HG03460 (cell line): ENCODE measurements around the gene NRXN3.

Experiments used
- ATAC-seq: cut with Tn5 transposase; IDR thresholded peaks from one replicate; pipeline ENCODE4 v1.9.1; 2021; ENCODE audit not compliant: unreplicated experiment

Gene NRXN3

DNA sequence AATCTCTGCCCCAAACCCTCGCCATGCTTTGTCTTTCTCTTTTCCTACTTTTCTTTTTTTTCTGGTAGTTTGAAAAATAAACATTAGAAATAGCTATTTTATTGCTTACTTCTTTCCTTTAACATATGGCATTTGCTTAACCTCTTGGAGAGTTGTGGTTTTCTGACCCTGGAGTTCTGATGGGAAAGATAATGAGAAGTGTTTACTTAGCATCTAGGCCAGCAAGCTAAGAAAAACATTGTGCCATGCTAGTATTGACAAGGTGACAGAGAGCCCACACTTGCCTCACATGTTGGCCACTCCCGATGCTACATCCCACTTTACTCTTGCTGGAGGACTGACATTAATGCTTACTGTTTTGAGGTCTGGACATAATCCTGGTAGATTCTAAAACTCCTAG, 1154.9 kb downstream of the NRXN3 start:
- no peak for ATAC-seq

GRCh38 chr14:79325557-79325956, 1155.4 kb downstream of the NRXN3 start:
- ATAC-seq = no peak

GRCh38 chr14:79328863-79329262, 1158.7 kb downstream of the NRXN3 start:
- ATAC-seq = no peak

GRCh38 chr14:79331830-79332229, 1161.7 kb downstream of the NRXN3 start:
- ATAC-seq = no peak

- no peak for ATAC-seq
Measured at GRCh38 chr14:79332504-79333197, 1162.5 kb downstream of the NRXN3 start.

GRCh38 chr14:79333198-79333546, 1163.0 kb downstream of the NRXN3 start:
- no peak for ATAC-seq

DNA sequence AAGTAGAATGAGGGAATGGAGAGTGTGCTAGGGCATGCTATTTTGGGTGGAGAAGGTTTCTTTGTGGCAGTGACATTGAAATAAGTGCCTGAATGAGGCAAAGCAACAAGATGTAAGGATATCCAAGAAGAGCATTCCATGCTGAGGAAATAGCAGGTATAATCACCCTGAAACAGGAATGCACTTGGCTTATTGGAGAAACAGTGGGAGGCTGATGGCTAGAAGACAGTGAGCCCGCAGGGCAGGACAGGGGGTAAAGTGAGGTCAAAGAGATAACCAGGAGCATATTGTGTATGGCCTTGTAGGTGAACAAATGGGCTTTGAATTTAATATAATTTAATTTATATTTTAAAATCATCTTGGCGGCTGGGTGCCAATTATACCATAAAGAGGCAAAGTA, 1164.1 kb downstream of the NRXN3 start:
- ATAC-seq = no peak

DNA sequence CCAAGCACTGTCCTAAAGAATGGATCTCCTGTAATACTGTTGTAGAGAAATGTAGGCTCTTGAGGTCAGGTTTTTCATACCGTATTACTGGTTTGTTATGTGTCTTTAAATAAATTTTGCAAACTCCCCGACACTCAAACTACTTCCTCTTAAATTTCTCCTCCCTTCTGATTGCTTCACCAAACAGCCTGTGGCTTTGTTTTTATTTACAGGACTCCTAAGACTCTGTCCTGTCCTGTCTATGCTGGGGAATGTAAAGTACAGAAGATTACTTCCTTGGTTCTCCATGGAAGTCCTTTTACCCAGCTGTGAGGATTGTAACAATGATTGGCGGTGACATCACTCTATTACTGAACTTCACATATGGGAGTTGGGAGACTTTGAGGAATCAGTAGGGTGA, 1167.6 kb downstream of the NRXN3 start:
- no peak for ATAC-seq

DNA sequence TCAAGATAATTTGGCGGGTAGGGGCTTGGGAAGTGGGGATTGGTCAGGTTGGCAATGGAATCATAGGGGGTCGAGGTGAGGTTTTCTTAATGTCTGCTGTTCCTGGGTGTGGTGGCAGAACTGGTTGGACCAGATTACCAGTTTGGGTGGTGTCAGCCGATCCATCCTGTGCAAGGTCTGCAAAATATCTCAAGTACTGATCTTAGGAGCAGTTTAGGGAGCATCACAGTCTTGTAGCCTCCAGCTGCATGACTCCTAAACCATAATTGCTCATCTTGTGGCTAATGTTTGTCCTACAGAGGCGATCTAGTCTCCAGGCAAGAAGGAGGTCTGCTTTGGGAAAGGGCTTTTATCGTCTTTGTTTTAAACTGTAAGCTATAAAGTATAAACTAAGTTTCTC, 1172.8 kb downstream of the NRXN3 start:
- ATAC-seq = no peak

- ATAC-seq = no peak
Measured at GRCh38 chr14:79351011-79351410, 1180.8 kb downstream of the NRXN3 start.

GRCh38 chr14:79352076-79352630, 1182.0 kb downstream of the NRXN3 start:
- ATAC-seq = no peak

DNA sequence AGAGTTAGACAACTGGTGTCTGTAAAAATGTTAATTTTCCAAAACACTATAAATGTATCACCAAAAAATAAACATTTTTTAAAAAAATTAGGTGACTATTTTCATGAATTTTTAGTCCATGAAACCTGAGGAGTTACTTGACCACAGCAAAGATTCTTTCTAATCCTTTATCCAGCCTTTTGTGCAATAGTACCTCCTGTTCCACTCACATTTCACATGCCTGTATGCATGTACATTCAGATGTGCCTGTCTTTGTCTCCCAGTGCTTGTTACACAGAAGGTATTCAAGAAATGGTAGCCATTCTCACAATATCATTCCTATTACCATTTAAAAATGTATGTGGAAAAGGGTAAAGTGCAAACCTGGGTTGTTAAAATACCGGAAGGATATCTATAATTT, 1184.2 kb downstream of the NRXN3 start:
- ATAC-seq = no peak

DNA sequence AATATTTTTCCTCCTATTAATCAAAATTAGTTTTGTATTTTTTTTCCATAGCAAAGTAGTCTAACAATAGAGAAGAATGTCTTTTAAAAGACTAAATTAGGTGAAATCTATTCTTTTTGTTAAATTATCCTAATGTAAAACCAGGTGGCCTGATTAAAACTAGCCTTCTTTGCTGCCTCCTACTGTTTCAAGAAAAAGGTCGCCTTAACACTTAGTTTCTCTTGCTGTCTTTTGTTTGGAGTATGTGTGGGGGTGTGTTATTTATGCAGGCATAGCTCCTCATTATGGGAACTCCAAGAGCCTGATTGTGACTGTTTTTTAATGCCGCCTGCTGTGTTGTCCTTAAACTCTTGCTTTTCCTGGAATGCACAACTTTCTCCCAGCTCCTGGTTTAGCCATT, 1185.9 kb downstream of the NRXN3 start:
- ATAC-seq = no peak

DNA sequence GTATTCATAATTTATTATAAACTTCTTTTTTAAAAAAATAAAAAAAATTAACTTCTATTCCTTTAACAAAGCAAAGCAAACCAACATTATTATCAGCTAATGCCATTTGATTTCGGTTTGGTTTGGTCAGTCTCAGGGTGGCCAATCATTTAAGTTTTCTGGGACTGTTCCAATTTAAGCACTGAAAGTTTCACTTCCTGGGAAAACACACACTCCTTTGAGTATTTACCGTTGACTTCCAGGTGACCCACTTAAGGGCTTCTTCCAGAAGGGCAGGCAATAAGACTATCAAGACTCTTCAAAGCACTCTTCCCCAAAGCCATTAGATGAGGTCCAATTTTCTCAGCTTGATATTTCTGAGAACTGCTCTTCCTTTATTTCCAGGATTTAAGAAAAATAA, 1187.1 kb downstream of the NRXN3 start:
- no peak for ATAC-seq

DNA sequence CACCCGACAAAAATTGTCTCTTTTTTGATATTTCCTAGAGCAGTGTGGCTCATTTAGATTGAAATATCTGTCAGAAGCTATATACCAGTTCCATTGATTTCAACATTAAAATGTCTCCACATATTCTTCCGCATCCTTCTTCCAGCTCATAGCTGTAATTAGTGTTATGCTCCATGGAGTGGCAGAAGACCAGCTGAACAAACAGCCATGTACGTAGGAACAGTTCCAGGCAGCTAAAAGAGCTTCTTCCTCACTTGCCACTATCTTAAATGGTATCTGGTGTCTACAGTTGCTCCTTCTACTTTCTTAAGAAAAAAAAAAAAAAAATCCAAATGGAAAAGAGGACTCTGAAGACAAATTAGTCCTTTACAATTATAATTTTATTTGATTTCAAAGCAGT, 1193.1 kb downstream of the NRXN3 start:
- no peak for ATAC-seq

GRCh38 chr14:79369359-79370332, 1199.5 kb downstream of the NRXN3 start:
- no peak for ATAC-seq

- no peak for ATAC-seq
Measured at GRCh38 chr14:79370969-79371368, 1200.8 kb downstream of the NRXN3 start.

GRCh38 chr14:79373451-79373850, 1203.3 kb downstream of the NRXN3 start:
- no peak for ATAC-seq

DNA sequence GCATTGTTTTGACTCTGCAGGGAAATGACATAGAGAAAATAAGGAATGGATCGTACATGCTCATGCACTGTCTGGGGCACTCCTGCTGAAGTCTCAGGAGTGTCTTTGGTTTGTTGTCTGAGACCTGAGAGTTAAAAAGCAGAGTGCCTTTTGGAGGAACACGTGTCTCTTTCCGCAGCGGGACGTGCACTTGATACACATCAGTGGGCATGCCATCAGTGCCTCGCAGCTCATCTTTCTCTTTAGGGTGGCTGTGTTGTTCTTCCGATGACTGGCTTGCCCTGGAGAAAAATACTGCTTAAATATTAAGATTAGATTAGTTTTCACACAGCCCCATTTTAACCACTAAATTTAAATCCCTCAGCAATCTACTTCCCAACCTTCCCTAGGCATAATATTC, 1205.2 kb downstream of the NRXN3 start:
- ATAC-seq = no peak

- ATAC-seq = no peak
Measured at GRCh38 chr14:79376557-79376956, 1206.4 kb downstream of the NRXN3 start.

DNA sequence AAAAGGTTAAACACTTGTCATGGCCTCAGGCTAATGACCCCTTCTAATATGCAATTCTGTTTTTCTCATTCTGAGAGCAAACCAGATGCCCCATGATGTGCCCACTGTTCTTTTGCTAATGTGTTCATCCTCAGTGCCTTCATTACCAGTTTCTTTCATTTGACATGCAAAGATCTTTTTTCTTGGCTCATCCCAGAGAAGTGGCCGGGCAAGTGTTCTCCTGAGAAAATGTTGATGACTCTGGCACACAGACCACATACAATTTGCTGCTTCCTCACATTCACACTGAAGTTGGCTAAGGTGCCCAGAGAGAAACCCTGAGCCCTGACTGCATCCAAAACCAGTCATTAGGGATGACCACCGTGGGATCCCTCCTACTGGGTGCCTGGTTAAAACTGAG, 1207.8 kb downstream of the NRXN3 start:
- no peak for ATAC-seq

DNA sequence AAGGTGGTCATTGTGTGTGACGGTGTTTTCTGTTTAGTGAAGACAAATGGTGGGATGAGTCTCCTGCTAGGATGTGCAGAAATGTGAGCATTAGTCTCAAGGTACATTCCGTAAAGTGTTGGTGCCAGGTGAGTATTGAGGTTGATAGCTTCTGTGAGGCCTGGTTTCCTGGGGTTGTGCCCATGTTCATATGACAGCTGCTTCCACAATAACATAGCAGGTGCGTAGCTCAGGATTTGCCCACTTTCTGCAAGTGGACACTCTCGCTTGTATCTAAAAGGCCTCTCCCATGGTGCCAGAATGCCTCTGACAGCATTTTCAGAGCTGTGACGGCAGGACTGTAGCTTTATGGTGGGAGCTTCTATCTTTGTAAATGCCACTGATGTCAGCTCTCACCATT, 1209.1 kb downstream of the NRXN3 start:
- no peak for ATAC-seq
